CD1c-positive myeloid dendritic cell (primary cell): Measurements from ENCODE around the gene KIAA0232.
"Not testable (repeated sequence)": the region's sequence is repeated elsewhere in the genome, so short reads cannot be mapped to it uniquely, and the experiment has no call there.

Source experiments
- DNase-seq: peaks from one replicate; pipeline ENCODE4 v3.0.0-alpha.2; 2016; ENCODE audit errors: extremely low spot score

KIAA0232 gene

GRCh38 chr4:6811165-6811564, 28.6 kb downstream of the KIAA0232 start:
- DNase-seq = no peak

- DNase-seq = peak; percentile 30
Measured at GRCh38 chr4:6812766-6813165, 30.2 kb downstream of the KIAA0232 start.

- DNase-seq = no peak
Measured at GRCh38 chr4:6813725-6814124, 31.2 kb downstream of the KIAA0232 start.

- DNase-seq = no peak
Measured at GRCh38 chr4:6815029-6815836, 32.7 kb downstream of the KIAA0232 start.

GRCh38 chr4:6819295-6819694, 36.8 kb downstream of the KIAA0232 start:
- DNase-seq = no peak

- DNase-seq = no peak
Measured at GRCh38 chr4:6820695-6821094, 38.2 kb downstream of the KIAA0232 start.

GRCh38 chr4:6824071-6824470, 41.5 kb downstream of the KIAA0232 start:
- DNase-seq = no peak

GRCh38 chr4:6824772-6825402, 42.4 kb downstream of the KIAA0232 start:
- DNase-seq = no peak

GRCh38 chr4:6825403-6825802, 42.9 kb downstream of the KIAA0232 start:
- DNase-seq = no peak

GRCh38 chr4:6826781-6827508, 44.4 kb downstream of the KIAA0232 start:
- no peak for DNase-seq

GRCh38 chr4:6829086-6829485, 46.6 kb downstream of the KIAA0232 start:
- DNase-seq = no peak

GRCh38 chr4:6834867-6835266, 52.3 kb downstream of the KIAA0232 start:
- no peak for DNase-seq

GRCh38 chr4:6835616-6836015, 53.1 kb downstream of the KIAA0232 start:
- not testable (repeated sequence) for DNase-seq

GRCh38 chr4:6837106-6837505, 54.6 kb downstream of the KIAA0232 start:
- DNase-seq = not testable (repeated sequence)

GRCh38 chr4:6839579-6839978, 57.1 kb downstream of the KIAA0232 start:
- no peak for DNase-seq

GRCh38 chr4:6840062-6840976, 57.8 kb downstream of the KIAA0232 start:
- no peak for DNase-seq

- DNase-seq = no peak
Measured at GRCh38 chr4:6845027-6845426, 62.5 kb downstream of the KIAA0232 start.

GRCh38 chr4:6845574-6845973, 63.0 kb downstream of the KIAA0232 start:
- DNase-seq = no peak

GRCh38 chr4:6847178-6847577, 64.7 kb downstream of the KIAA0232 start:
- DNase-seq = no peak

- DNase-seq = no peak
Measured at GRCh38 chr4:6848717-6849305, 66.3 kb downstream of the KIAA0232 start.

- no peak for DNase-seq
Measured at GRCh38 chr4:6849691-6850090, 67.2 kb downstream of the KIAA0232 start.
